Prostate gland (tissue), 2 donors: Measurements from ENCODE around the gene SLC22A1. TPM values are rescaled to one million over a fixed set of nuclear protein-coding genes. Genes with fewer than 3 reads are reported as not detected.

Experiments used
- DNase-seq: peaks from one replicate; pipeline ENCODE4 v3.0.0-alpha.2; 2019; ENCODE audit warnings: low spot score
- H3K27ac ChIP-seq, 2 donors: fragments of 200-600 bp; sonication (generic); 2 replicates each; pipeline ENCODE4 v1.5.1; 2017 to 2019
- H3K27me3 ChIP-seq: fragments of 200-600 bp; sonication (generic); replicated peaks from 2 replicates; pipeline ENCODE4 v1.5.1; 2019; ENCODE audit not compliant: insufficient read depth
- H3K36me3 ChIP-seq, 2 donors: fragments of 200-600 bp; sonication (generic); 1 replicate in 1 of 2; 2 replicates in 1 of 2; pipeline versions ENCODE4 v1.5.1 to v1.8.1; 2017 to 2019
- H3K4me1 ChIP-seq: fragments of 200-600 bp; sonication (generic); replicated peaks from 2 replicates; pipeline ENCODE4 v1.5.1; 2019
- H3K4me3 ChIP-seq, 2 donors: fragments of 200-600 bp; sonication (generic); 2 replicates each; pipeline ENCODE4 v1.5.1; 2017 to 2019
- H3K9me3 ChIP-seq: fragments of 200-600 bp; sonication (generic); 2 replicates; pipeline ENCODE4 v1.5.1; 2017
- CTCF ChIP-seq, 4 experiments: fragments of 200-600 bp in 2 of 4; fragments of 450-650 bp in 2 of 4; sonication (generic) in 2 of 4; IDR thresholded peaks; 1 replicate in 3 of 4; 2 replicates in 1 of 4; pipeline ENCODE4 v1.5.1; 2016 to 2019; ENCODE audit warnings: antibody characterized with exemption in 4 of 4, mild to moderate bottlenecking in 2 of 4, moderate library complexity in 2 of 4
- POLR2A ChIP-seq: fragments of 450-650 bp; IDR thresholded peaks from one replicate; pipeline ENCODE4 v1.6.1; 2016; ENCODE audit warnings: antibody characterized with exemption, mild to moderate bottlenecking
- POLR2AphosphoS5 ChIP-seq: sonication (generic); formaldehyde crosslinking; IDR thresholded peaks from one replicate; pipeline ENCODE4 v1.6.1; 2017; ENCODE audit warnings: antibody characterized with exemption
- WGBS: methylation state at CpG from one replicate; pipeline ENCODE4 v1.1.5; 2018; 5-methylcytosine and 5-hydroxymethylcytosine counted together
- intact Hi-C: fragments of 100-400 bp; cut with DNase I; formaldehyde crosslinking; loops from one replicate; pipeline ENCODE4 v1.14.2; 2022
- total RNA-seq, 2 donors: library from RNA; depleted of rRNA; stranded (reverse); fragments of >200 nt; gene quantifications; one replicate each; pipeline ENCODE4 v1.1.0, GENCODE V29; 2016

SLC22A1 gene
- total RNA-seq, 2 donors from 2014 or later: 0.80 to 4.4 TPM

- peaks cover 0 to 3% of the 10 kb centered on the region in 2 donors for H3K36me3 ChIP-seq
- TF ChIP-seq POLR2AphosphoS5 (no peak), POLR2A (no peak), CTCF (IDR thresholded peaks at IDR 0.05) (no peak)
- H3K27me3 ChIP-seq: no peaks in the 10 kb centered on the region
- no peak overlapping the region for H3K27ac ChIP-seq
- H3K4me1 ChIP-seq: no peaks in the 10 kb centered on the region
- no peak for DNase-seq
- H3K4me3 ChIP-seq: no peak overlapping the region
- H3K9me3 ChIP-seq: no peaks in the 10 kb centered on the region
- intact Hi-C loops: no loop called here
- 97% methylated on average over 22 of the region's 23 CpGs for whole genome bisulfite sequencing
Observed at GRCh38 chr6:160078883-160079685, 42.5 kb upstream of the SLC22A1 start.

GRCh38 chr6:160079686-160080043 lies 42.0 kb upstream of the SLC22A1 start:
- Histone ChIP-seq H3K27ac (no peak overlapping the region), H3K9me3 (no peaks in the 10 kb centered on the region), H3K27me3 (no peaks in the 10 kb centered on the region), H3K36me3 (peaks cover 0 to 9% of the 10 kb centered on the region in 2 donors), H3K4me3 (no peak overlapping the region), H3K4me1 (no peaks in the 10 kb centered on the region)
- TF ChIP-seq POLR2AphosphoS5 (no peak), CTCF (IDR thresholded peaks at IDR 0.05) (no peak), POLR2A (no peak)
- WGBS: 83% methylated on average over 12 of the region's 12 CpGs
- intact Hi-C loops: no loop called here
- DNase-seq: no peak

DNA sequence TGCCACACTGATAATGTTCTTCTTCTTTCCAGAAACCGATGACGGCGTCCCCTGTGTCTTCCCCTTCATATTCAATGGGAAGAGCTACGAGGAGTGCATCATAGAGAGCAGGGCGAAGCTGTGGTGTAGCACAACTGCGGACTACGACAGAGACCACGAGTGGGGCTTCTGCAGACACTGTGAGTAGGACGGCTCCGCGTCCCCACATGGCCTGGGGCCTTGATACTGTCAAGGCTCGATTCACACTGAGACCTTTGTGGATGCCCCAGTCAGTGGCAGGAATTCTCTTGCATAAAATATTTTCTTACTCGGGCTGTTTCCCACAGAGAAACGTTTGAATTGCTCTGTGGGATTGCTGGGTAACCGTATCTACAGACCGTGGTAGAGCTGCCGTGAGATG lies 41.5 kb upstream of the SLC22A1 start:
- intact Hi-C loops: no loop called here
- TF ChIP-seq CTCF (IDR thresholded peaks at IDR 0.05) (no peak), POLR2A (no peak), POLR2AphosphoS5 (no peak)
- Histone ChIP-seq H3K4me3 (no peak overlapping the region), H3K27me3 (no peaks in the 10 kb centered on the region), H3K4me1 (no peaks in the 10 kb centered on the region), H3K36me3 (peaks cover 0 to 9% of the 10 kb centered on the region in 2 donors), H3K27ac (no peak overlapping the region), H3K9me3 (no peaks in the 10 kb centered on the region)
- DNase-seq: no peak
- WGBS: 96% methylated on average over 17 of the region's 17 CpGs

DNA sequence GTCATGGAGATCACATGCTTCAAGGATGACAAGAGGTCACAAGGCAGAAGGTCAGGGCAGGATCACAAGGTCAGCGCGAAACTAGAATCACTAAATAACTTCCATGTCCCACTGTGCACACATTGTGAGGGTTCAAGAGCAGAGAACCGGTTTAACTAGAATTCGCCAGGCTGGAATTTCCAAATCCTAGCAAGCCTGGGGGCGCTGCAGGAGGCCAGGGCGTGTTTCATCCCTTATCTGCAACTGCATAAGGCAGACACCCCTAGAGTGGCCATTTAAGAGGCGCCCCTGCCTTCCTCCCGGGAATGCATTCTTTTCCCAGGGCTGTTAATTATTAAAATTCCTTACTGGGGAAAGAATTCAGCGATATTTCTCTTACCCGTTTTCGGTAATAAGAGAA lies 40.2 kb upstream of the SLC22A1 start:
- no peak for DNase-seq
- Histone ChIP-seq H3K4me3 (no peak overlapping the region), H3K4me1 (no peaks in the 10 kb centered on the region), H3K27me3 (no peaks in the 10 kb centered on the region), H3K36me3 (peaks cover 0 to 12% of the 10 kb centered on the region in 2 donors), H3K9me3 (no peaks in the 10 kb centered on the region), H3K27ac (no peak overlapping the region)
- WGBS: 96% methylated on average over 11 of the region's 11 CpGs
- intact Hi-C loops: no loop called here
- no peak for TF ChIP-seq CTCF (IDR thresholded peaks at IDR 0.05)
- no peak for TF ChIP-seq POLR2A
- TF ChIP-seq POLR2AphosphoS5: no peak

- Histone ChIP-seq H3K4me1 (no peaks in the 10 kb centered on the region), H3K27me3 (no peaks in the 10 kb centered on the region), H3K36me3 (peaks cover 0 to 18% of the 10 kb centered on the region in 2 donors), H3K9me3 (no peaks in the 10 kb centered on the region), H3K27ac (no peak overlapping the region), H3K4me3 (no peak overlapping the region)
- TF ChIP-seq POLR2AphosphoS5 (no peak), POLR2A (no peak), CTCF (IDR thresholded peaks at IDR 0.05) (no peak)
- intact Hi-C loops: no loop called here
- DNase-seq: no peak
- 53% methylated on average over 8 of the region's 8 CpGs for WGBS
Observed at GRCh38 chr6:160082627-160083026, 39.0 kb upstream of the SLC22A1 start.
